D341Med (cell line): ENCODE measurements around the gene GDF11.

ENCODE experiments used
- DNase-seq: peaks from one replicate; pipeline ENCODE4 v3.0.0; 2012; ENCODE audit warnings: low spot score

Gene GDF11

GRCh38 chr12:55707219-55707671 lies 35.7 kb upstream of the GDF11 start:
- DNase-seq = no peak

DNA sequence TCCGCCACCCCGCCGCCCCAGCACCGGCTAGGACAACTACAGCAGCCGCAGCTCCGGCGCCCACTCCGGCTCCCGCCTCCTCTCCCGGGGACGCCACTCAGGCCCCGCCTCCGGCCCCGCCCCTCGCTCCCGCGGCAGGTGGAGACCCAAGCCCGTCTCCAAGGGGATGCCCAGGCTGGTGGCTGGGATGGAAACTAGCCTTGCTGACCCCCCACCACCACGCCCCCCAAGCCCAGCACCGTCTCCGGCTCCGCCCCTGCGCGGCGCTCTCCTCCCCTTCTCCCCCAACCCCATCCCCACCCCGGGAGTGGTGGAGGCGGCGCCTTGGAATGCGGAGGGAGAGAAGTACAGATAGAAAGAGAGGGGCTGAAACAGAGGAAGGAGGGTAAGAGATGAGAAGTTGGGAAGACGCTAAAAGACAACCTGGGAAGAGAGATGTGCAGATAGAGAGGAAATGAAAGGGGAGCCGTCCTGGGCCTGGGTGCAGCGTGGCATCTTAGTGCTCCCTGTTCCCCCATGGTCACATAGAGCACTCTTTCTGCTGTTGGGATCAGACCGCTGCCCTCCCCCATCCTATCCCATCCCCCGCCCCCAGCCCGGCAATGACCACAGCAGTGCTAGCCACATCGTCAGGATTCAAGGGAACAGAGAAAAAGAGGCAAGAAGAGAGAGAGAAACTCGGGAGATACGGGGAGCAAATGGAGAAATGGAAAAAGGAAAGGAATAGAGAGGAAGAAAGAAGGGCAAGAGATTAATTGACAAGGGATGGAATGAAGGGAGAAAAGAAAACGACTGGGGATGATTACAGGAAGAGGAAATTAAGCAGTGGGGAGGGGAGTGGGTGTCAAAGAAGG lies 34.9 kb upstream of the GDF11 start, which contains the start of gene ITGA7:
Gene ITGA7 (minus strand): TSS at position 64 of the 854 bp plus-strand sequence. CDS start 222 bp downstream, outside the sequence.
- peak; percentile 86 for DNase-seq

GRCh38 chr12:55708695-55709233 lies 34.2 kb upstream of the GDF11 start:
- no peak for DNase-seq

GRCh38 chr12:55711786-55712553 lies 31.0 kb upstream of the GDF11 start:
- DNase-seq = no peak

- DNase-seq = no peak
Measured at GRCh38 chr12:55712700-55713415, 30.1 kb upstream of the GDF11 start.

- no peak for DNase-seq
Measured at GRCh38 chr12:55713721-55714120, 29.2 kb upstream of the GDF11 start.

DNA sequence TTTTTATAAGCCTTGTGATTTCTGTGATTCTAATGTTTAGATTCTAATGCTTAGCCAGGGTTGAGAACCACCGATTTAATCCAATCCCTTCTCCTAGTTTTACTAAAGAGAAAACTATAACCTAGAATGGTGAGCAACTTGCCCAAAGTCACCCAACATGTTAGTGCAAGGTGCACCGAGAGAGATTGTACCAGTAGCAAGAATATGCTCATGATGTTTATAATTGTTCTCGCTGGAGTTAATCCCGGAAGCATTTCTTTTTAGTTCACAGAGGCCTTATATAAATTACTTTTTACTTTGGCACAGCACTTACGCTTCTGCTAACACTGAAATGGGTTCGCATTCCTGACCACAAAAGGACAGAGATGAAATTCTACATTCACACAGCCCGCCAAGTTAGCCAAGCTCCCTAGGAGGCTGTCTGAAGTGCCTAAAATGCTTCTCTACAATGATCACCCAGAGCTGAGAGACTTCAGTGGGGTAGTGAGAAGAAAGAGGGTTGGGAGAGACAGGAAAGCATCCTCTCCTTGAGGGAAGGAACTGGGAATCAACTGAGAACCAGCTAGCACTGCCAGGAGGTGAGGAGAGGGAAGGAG lies 27.7 kb upstream of the GDF11 start:
- no peak for DNase-seq

GRCh38 chr12:55715833-55716581 lies 26.9 kb upstream of the GDF11 start, which contains the start of gene BLOC1S1:
Gene BLOC1S1, plus strand, starts transcription at chr12:55716046. Its CDS starts 6 bp downstream, at chr12:55716052.
- peak; percentile 94 for DNase-seq

GRCh38 chr12:55716582-55716957 lies 26.4 kb upstream of the GDF11 start:
- no peak for DNase-seq

- DNase-seq = peak; percentile 63
Measured at GRCh38 chr12:55717011-55718007, 25.6 kb upstream of the GDF11 start.

DNA sequence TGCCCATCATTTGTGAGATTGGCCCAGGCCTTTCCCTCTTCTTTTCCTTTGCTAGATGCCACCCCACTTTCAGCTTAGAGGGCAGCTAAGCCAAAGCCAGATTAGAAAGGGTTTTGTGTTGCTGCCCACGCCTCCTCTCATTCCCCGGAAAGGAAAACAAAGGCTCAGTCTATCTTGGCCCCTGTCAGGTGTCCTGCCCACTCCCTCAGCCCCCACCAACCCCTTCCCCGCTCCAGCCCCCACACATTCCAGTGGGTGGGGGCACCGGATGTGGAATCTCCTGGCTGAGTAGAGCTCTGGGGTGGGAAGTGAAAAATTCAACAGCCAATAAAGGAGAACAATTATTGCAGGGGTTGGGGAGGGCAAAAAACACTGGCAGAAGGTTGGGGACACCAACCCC lies 24.9 kb upstream of the GDF11 start:
- peak; percentile 59 for DNase-seq

DNA sequence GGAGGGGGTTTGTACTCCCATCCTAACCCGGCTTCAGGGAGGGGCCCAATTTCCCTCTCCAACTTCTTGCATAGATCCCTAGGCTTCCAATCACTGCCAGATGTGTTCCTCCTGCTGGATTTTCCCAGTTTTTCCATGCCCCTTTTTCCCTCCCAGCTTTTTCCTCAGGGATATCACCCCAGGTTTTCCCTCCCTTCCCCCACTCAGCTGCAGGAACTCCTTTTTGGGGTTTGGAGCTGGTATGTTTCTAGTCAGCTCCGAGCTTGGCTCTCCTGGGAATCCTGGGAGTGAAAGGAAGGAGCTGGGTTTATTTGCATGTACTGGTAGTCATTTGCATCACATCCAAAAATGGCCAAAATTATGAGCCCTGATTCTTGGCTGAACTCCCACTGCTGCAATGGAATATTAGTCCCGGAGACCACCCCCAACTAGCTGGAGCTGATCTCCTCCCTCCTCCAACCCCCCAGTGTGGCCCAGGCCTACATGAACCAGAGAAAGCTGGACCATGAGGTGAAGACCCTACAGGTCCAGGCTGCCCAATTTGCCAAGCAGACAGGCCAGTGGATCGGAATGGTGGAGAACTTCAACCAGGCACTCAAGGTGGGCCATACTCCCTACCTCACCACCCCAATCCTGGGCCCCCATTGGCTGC lies 24.2 kb upstream of the GDF11 start:
- no peak for DNase-seq

- DNase-seq = no peak
Measured at GRCh38 chr12:55719371-55719770, 23.6 kb upstream of the GDF11 start.

DNA sequence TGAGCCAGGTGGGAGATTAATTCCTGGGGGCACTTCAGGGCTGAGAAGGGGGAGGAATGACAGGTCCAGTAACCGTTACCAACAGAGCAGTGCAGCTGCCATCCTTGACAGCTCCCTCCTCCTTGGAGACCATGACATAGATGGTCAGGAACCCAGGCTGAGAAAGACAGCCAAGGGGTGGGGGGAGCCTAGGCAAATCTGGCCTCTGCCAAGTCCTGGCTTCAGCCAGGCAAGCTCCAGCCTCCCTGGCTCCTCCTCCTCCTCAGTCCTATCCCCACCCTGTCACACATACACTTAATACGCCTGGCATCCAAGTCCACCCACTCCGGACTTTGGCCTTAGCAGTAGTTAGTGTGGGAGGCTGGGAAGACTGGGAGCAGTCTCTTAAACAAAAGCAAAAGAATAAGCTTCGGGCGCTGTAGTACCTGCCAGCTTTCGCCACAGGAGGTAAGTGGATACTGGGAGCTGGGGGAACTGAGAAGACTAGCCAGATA lies 22.8 kb upstream of the GDF11 start, which contains the start of gene RDH5:
Gene RDH5 (plus strand): TSS at position 323 of the 494 bp plus-strand sequence. CDS start 792 bp downstream, outside the sequence.
- DNase-seq = no peak

GRCh38 chr12:55720894-55721444 lies 22.0 kb upstream of the GDF11 start:
- DNase-seq = no peak

- no peak for DNase-seq
Measured at GRCh38 chr12:55721601-55722213, 21.2 kb upstream of the GDF11 start.

DNA sequence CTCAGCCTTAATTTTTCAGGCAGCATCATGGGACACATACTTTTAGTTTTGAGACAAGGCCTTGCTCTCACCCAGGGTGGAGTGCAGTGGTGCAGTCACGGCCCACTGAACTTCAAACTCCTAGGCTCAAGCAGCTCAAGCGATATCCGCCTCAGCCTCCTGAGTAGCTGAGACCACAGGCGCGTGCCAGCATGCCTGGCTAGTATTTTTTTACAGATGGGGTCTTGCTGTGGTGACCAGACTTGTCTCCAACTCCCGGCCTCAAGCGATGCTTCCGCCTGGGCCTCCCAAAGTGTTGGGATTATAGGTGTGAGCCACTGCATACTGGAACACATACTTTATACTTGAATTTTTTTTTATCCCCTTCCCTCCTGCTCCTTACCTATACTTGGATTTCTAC lies 20.0 kb upstream of the GDF11 start:
- no peak for DNase-seq
